Activated CD4-positive, alpha-beta T cell treated with anti-CD3 and anti-CD28 coated beads, Interleukin-2, amount 10 ng/mL, durations not matched to agents 7 days and 5 days (primary cell): Measurements from ENCODE around the gene QRICH1. TPM values are rescaled to one million over a fixed set of nuclear protein-coding genes. Genes with fewer than 3 reads are reported as not detected.
"Not testable (repeated sequence)": the region's sequence is repeated elsewhere in the genome, so short reads cannot be mapped to it uniquely, and the experiment has no call there.

Source experiments
- CTCF ChIA-PET: fragments of 350-600 bp; sonication (Branson Sonifier 250); formaldehyde crosslinking; loops from one replicate; lab custom pipeline; 2021; ENCODE audit warnings: antibody characterized with exemption; lab: Charles Lee
- POLR2A ChIA-PET: fragments of 350-600 bp; sonication (Branson Sonifier 250); formaldehyde crosslinking; loops from one replicate; lab custom pipeline; 2021; ENCODE audit warnings: antibody characterized with exemption; lab: Charles Lee
- DNase-seq: peaks from one replicate; pipeline ENCODE4 v3.0.0-alpha.2; 2020
- H3K27ac Mint-ChIP-seq: one replicate; pipeline ENCODE4 v1.8.0; 2021; ENCODE audit warnings: mild to moderate bottlenecking, moderate library complexity, mixed read lengths
- H3K27me3 Mint-ChIP-seq: one replicate; pipeline ENCODE4 v1.8.0; 2021; ENCODE audit warnings: mixed read lengths
- H3K36me3 Mint-ChIP-seq: one replicate; pipeline ENCODE4 v1.8.0; 2021; ENCODE audit warnings: low read depth, mixed read lengths
- H3K4me1 Mint-ChIP-seq: one replicate; pipeline ENCODE4 v1.8.0; 2021; ENCODE audit warnings: mixed read lengths
- H3K4me3 Mint-ChIP-seq: one replicate; pipeline ENCODE4 v1.8.0; 2021; ENCODE audit warnings: mild to moderate bottlenecking, moderate library complexity, mixed read lengths
- H3K9me3 Mint-ChIP-seq: one replicate; pipeline ENCODE4 v1.8.0; 2021; ENCODE audit warnings: mixed read lengths
- total RNA-seq, 2 experiments: library from RNA; stranded (reverse); gene quantifications; one replicate each; pipeline ENCODE4 v1.2.3, GENCODE V29; 2021

QRICH1 gene
- total RNA-seq, 2 experiments from 2014 or later = 140 to 164 TPM

GRCh38 chr3:49008627-49009026, 85.2 kb downstream of the QRICH1 start:
- not testable (repeated sequence) for H3K9me3 Mint-ChIP-seq, H3K27me3 Mint-ChIP-seq, DNase-seq, H3K36me3 Mint-ChIP-seq
- ChIA-PET CTCF (interaction anchor here (0.7 to 4.6 kb wide), 7 partner anchors 11 to 531 kb away, joined by 3 to 100 read pairs (median 4); partner anchors contain the start of genes ARIH2, DALRD3, IMPDH2 and NDUFAF3), POLR2A (interaction anchor here (0.7 kb wide), 1 partner anchor 461 kb away, joined by 3 read pairs; the partner anchor contains the start of gene DAG1)
- Mint-ChIP-seq H3K27ac (peak overlapping the region; percentile 100), H3K4me3 (peak overlapping the region; percentile 99), H3K4me1 (peaks cover 33% of the 10 kb centered on the region)

- H3K27me3 Mint-ChIP-seq = no peaks in the 10 kb centered on the region
- no peaks in the 10 kb centered on the region for H3K9me3 Mint-ChIP-seq
- DNase-seq = peak; percentile 91
- peak overlapping the region; percentile 99 for H3K4me3 Mint-ChIP-seq
- peaks cover 31% of the 10 kb centered on the region for H3K4me1 Mint-ChIP-seq
- ChIA-PET POLR2A (interaction anchor here (0.7 to 1.9 kb wide), 7 partner anchors 9 to 462 kb away, joined by 3 to 21 read pairs (median 4); partner anchors contain the start of genes DAG1, NDUFAF3 and P4HTM), CTCF (interaction anchor here (0.6 to 4.6 kb wide), 13 partner anchors 12 to 381 kb away, joined by 3 to 100 read pairs (median 4); partner anchors contain the start of genes DALRD3, IMPDH2, KLHDC8B and NDUFAF3)
- peak overlapping the region; percentile 100 for H3K27ac Mint-ChIP-seq
- H3K36me3 Mint-ChIP-seq = peaks cover 2% of the 10 kb centered on the region
Observed at GRCh38 chr3:49007771-49008528, 85.9 kb downstream of the QRICH1 start.

DNA sequence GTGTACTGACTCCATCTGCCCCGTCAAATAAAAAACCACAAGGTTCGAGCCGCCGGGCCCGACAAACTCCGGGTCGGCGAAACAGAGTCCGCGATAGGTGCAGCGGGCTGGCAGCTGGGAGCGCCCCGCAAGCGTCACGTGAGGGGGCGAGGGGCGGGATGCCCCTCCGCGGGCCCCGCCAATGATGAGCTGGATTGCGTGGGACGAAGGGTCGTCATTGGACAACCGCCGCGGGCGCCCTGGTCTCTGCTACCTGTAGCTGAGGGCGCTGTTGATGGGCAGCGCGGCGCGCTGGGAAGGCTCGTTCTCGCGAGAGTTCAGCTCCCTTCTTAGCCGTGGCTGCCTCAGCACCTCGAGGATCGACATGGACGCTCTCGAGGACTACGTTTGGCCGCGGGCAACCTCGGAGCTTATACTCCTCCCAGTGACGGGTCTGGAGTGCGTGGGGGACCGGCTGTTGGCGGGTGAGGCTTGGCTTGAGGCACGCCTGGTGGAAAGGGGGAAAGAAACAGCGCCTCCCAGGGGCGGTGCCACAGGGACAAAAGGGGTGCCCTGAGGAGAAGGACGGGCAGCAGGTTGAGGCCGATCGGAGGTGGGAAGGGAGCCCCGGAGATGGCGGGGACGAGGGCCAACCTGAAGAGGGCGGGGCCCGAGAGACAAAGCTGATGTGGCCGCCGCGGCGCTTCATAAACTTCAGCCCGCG, 86.7 kb downstream of the QRICH1 start, which contains the start of gene WDR6:
WDR6 (plus strand) TSS at position 324 of the 703 bp plus-strand sequence; CDS start at position 365, 41 bp downstream.
- POLR2A ChIA-PET = interaction anchor here (0.5 to 1.9 kb wide), 10 partner anchors 10 to 555 kb away, joined by 3 to 21 read pairs (median 4); partner anchors contain the start of genes IMPDH2, NDUFAF3, P4HTM and QRICH1

GRCh38 chr3:49006408-49007067, 87.3 kb downstream of the QRICH1 start:
- Mint-ChIP-seq H3K27me3 (no peaks in the 10 kb centered on the region), H3K27ac (peak overlapping the region; percentile 100), H3K36me3 (peaks cover 2% of the 10 kb centered on the region), H3K4me3 (peak overlapping the region; percentile 99), H3K4me1 (peaks cover 38% of the 10 kb centered on the region), H3K9me3 (no peaks in the 10 kb centered on the region)
- DNase-seq = no peak
- POLR2A ChIA-PET = interaction anchor here (0.5 to 1.9 kb wide), 9 partner anchors 10 to 554 kb away, joined by 3 to 21 read pairs (median 4); partner anchors contain the start of genes IMPDH2, NDUFAF3, P4HTM and QRICH1
- CTCF ChIA-PET = interaction anchor here (0.6 to 4.6 kb wide), 17 partner anchors 10 to 388 kb away, joined by 3 to 100 read pairs (median 4); partner anchors contain the start of genes DALRD3, IMPDH2, KLHDC8B and NDUFAF3

More for the DNA sequence above, 86.7 kb downstream of the QRICH1 start, which contains the start of gene WDR6:
- peaks cover 2% of the 10 kb centered on the region for H3K36me3 Mint-ChIP-seq
- peaks cover 37% of the 10 kb centered on the region for H3K4me1 Mint-ChIP-seq
- H3K9me3 Mint-ChIP-seq = no peaks in the 10 kb centered on the region
- H3K4me3 Mint-ChIP-seq = peak within 1 kb of the TSS; percentile 99
- no peaks in the 10 kb centered on the region for H3K27me3 Mint-ChIP-seq
- CTCF ChIA-PET = interaction anchor here (0.6 to 4.6 kb wide), 17 partner anchors 11 to 388 kb away, joined by 3 to 100 read pairs (median 4); partner anchors contain the start of genes DALRD3, IMPDH2, KLHDC8B and NDUFAF3
- DNase-seq = peak; percentile 98
- peak within 1 kb of the TSS; percentile 100 for H3K27ac Mint-ChIP-seq

DNA sequence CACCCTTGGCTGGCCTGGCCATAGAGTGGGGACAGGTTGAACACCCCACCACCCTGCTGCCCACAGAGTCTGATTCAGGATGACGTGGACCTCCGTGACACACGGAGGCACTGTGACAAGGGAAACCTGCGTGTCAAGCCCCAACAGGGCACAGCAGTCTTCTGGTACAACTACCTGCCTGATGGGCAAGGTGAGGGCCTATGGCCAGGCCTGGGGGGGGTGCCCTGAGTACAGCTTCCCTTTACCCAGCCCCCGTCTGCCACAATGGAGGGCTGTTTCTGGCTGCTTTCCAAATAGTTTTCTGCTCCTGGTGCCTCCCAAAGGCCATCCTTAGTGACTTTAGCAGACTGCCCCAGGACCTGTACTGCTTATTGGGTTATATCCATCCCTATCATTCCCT, 87.9 kb downstream of the QRICH1 start:
- peaks cover 38% of the 10 kb centered on the region for H3K4me1 Mint-ChIP-seq
- no peaks in the 10 kb centered on the region for H3K9me3 Mint-ChIP-seq
- peak overlapping the region; percentile 100 for H3K27ac Mint-ChIP-seq
- H3K4me3 Mint-ChIP-seq = peak overlapping the region; percentile 99
- ChIA-PET CTCF (interaction anchor here (1.6 to 4.6 kb wide), 5 partner anchors 9 to 19 kb away, joined by 5 to 100 read pairs (median 14); partner anchors contain the start of genes DALRD3 and NDUFAF3), POLR2A (no interaction called here)
- H3K36me3 Mint-ChIP-seq = peaks cover 2% of the 10 kb centered on the region
- H3K27me3 Mint-ChIP-seq = no peaks in the 10 kb centered on the region
- DNase-seq = no peak

- Mint-ChIP-seq H3K4me1 (peaks cover 38% of the 10 kb centered on the region), H3K4me3 (no peak overlapping the region), H3K9me3 (no peaks in the 10 kb centered on the region), H3K27ac (no peak overlapping the region), H3K36me3 (peaks cover 2% of the 10 kb centered on the region), H3K27me3 (no peaks in the 10 kb centered on the region)
- POLR2A ChIA-PET = no interaction called here
- CTCF ChIA-PET = interaction anchor here (2.2 to 4.6 kb wide), 3 partner anchors 14 to 18 kb away, joined by 9 to 33 read pairs (median 14); partner anchors contain the start of gene NDUFAF3
- no peak for DNase-seq
Observed at GRCh38 chr3:49005303-49005680, 88.6 kb downstream of the QRICH1 start.

GRCh38 chr3:49004352-49005302, 89.2 kb downstream of the QRICH1 start:
- no peak for DNase-seq
- Mint-ChIP-seq H3K36me3 (peaks cover 2% of the 10 kb centered on the region), H3K27me3 (no peaks in the 10 kb centered on the region), H3K4me1 (peaks cover 38% of the 10 kb centered on the region), H3K9me3 (no peaks in the 10 kb centered on the region), H3K4me3 (no peak overlapping the region), H3K27ac (peak overlapping the region; percentile 13)
- POLR2A ChIA-PET = no interaction called here
- CTCF ChIA-PET = interaction anchor here (0.6 to 4.6 kb wide), 5 partner anchors 13 to 19 kb away, joined by 3 to 33 read pairs (median 9); partner anchors contain the start of gene NDUFAF3

DNA sequence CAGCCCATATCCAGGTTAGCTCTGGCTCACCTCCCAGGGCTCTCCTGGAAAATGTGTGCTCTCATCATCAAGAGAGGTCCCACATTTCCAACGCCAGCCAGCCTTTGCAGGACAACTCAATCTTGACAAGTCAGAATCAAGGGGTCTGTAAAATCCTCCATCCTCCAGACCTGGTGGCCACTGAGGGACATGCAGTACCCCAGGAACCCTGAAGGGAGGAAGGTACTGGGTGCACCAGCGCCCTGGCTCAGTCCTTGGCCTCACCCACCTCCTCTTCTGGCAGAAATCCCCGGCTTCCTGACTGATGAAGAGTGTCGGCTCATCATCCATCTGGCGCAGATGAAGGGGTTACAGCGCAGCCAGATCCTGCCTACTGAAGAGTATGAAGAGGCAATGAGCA, 92.7 kb downstream of the QRICH1 start:
- POLR2A ChIA-PET = no interaction called here
- no peaks in the 10 kb centered on the region for H3K27me3 Mint-ChIP-seq
- no peak overlapping the region for H3K27ac Mint-ChIP-seq
- no peaks in the 10 kb centered on the region for H3K36me3 Mint-ChIP-seq
- no peak for DNase-seq
- H3K9me3 Mint-ChIP-seq = no peaks in the 10 kb centered on the region
- H3K4me3 Mint-ChIP-seq = no peak overlapping the region
- CTCF ChIA-PET = interaction anchor here (0.6 to 1.6 kb wide), 4 partner anchors 21 to 131 kb away, joined by 3 to 4 read pairs (median 4); partner anchors contain the start of genes ARIH2 and NDUFAF3
- H3K4me1 Mint-ChIP-seq = peaks cover 10% of the 10 kb centered on the region

- Mint-ChIP-seq H3K4me3 (no peak overlapping the region), H3K9me3 (no peaks in the 10 kb centered on the region), H3K4me1 (peaks cover 18% of the 10 kb centered on the region), H3K36me3 (peaks cover 6% of the 10 kb centered on the region), H3K27me3 (no peaks in the 10 kb centered on the region), H3K27ac (peak overlapping the region; percentile 72)
- DNase-seq = no peak
- ChIA-PET CTCF (interaction anchor here (0.6 kb wide), 1 partner anchor 964 kb away, joined by 3 read pairs; no protein-coding TSS in a partner anchor), POLR2A (no interaction called here)
Observed at GRCh38 chr3:48999085-48999858, 94.6 kb downstream of the QRICH1 start.
